Stimulated activated CD4-positive, alpha-beta T cell treated with anti-CD3 and anti-CD28 coated beads, Interleukin-15, amount 100 ng/mL, for 1 hour (primary cell): ENCODE data around the gene OBSCN.

ENCODE experiments used
- DNase-seq, 2 donors: peaks; one replicate each; pipeline ENCODE4 v3.0.0-alpha.2; 2020; ENCODE audit warnings: low read depth in 1 of 2, low spot score in 1 of 2

Gene OBSCN

DNA sequence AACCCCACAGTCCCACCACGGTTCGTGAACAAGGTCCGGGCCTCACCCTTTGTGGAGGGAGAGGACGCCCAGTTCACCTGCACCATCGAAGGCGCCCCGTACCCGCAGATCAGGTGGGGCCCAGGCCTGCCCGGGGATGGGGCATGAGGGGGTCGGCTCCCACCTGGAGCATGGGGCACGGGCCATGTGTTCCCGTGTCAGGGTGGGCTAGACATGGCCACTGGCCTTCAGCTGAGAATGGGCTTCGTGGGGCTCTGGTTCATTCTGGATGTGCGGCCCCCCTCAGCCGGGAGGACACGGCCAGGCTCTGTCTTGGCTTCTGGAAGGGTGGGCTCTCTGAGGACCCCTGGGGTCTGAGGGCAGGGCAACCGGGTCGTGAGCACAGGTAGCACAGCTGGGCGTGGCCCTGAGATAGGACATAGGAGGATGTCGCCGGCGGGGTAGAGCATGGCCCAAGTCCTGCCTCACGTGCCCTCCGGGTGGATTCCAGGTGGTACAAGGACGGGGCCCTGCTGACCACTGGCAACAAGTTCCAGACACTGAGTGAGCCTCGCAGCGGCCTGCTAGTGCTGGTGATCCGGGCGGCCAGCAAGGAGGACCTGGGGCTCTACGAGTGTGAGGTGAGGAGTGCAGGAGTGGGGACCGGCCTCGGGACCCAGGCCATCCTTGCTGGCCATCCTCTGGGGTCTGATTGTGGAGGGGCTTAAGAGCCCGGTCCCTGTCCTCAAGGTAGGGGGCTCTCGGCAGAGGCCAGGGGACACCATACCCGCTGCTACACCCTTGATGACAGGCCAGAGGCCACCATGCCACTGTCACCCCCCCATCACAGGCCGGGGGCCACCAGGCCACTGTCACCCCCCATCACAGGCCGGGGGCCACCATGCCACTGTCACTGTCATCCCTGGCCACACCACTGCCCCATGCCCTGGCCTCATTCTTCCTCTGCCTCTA, 143.3 kb downstream of the OBSCN start:
- DNase-seq, result no peak

DNA sequence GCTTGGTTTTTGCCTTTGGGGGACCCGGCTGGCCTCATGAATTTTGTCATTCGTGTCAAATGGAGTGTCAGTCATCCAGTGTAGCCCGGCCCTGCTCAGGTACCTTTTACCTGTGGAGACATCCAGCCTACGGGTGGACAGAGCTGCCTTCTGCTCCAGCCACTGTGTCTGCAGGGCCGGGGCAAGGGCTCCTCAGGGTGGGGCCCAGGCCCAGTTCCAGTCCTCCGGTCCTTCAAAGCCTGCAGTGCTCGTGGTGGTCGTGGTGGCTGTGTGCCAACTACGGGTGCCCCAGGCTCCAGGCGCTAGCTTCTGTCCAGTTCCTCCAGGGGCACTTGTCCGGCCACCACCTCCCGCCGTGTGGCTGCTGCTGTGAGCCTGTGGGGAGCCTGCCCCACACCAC, 144.0 kb downstream of the OBSCN start:
- DNase-seq, result no peak

DNA sequence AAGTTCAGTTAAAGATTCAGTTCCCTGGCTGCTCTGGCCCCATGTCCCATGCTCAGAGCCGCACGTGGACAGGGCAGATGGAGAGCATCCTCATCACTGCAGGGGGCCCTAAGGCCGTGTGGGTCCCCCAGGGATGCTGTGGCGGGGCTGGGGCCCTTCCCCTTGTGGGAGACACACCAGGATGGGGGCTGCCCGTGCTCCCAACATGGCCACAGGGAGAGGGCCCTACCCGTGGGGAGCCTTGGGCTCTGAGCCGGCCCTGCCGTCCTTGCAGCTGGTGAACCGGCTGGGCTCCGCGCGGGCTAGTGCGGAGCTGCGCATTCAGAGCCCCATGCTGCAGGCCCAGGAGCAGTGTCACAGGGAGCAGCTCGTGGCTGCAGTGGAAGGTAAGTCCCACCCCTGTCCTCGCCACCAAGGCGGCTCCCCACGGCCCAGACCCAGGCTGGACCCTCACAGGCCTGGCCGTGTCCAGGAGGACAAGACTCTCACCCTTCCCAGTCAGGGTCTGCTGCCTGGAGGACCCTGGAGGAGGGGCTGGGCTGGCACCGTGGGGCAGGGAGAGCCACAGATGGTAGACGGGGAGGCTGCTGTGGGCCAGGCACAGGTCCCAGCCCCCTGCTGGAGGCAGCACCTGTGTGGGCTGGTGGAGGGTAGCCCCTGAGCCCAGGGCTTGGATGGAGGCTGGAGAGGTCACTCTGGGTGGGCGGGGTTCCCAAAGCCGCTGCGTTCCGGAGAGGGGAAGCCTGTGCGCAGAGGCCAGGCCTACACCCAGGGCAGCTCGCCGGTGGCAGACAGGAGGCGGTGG, 145.0 kb downstream of the OBSCN start:
- DNase-seq, result no peak

DNA sequence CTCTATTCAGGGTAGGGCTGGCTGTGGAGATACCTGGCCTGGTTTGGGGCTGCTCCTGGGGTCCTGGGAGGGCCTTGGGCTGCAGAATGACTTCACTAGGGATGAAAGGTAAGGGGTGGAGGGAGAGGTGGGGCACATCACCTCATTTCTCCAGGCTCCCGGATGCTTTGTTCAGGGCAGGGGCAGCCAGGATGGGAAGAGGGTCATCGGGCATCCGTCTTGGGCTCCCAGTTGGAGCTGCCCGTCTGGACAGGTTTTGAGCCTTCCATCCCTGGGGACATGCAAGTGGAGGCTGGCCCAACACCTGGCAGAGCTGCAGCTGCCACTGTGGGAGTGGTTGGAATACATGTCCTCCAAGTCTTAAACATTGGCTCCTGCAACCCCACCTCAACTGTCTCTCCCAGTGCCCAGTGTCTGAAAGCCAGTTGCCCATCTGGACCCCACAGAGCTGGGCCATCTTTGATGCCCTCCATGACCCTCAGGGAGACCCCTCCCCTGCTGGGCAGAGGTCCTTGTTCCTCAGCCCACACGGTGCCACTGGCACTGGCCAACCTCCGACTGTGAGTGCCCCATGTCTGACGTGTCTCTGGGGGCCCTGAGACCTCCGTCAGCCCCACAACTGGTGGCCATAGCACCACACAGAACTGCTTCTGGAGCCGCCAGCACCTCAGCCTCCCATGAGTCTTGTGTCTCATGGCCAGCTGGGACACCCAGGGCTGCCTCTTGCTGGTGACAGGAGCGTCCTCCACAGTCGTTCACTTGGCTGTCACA, 145.9 kb downstream of the OBSCN start:
- no peak for DNase-seq

DNA sequence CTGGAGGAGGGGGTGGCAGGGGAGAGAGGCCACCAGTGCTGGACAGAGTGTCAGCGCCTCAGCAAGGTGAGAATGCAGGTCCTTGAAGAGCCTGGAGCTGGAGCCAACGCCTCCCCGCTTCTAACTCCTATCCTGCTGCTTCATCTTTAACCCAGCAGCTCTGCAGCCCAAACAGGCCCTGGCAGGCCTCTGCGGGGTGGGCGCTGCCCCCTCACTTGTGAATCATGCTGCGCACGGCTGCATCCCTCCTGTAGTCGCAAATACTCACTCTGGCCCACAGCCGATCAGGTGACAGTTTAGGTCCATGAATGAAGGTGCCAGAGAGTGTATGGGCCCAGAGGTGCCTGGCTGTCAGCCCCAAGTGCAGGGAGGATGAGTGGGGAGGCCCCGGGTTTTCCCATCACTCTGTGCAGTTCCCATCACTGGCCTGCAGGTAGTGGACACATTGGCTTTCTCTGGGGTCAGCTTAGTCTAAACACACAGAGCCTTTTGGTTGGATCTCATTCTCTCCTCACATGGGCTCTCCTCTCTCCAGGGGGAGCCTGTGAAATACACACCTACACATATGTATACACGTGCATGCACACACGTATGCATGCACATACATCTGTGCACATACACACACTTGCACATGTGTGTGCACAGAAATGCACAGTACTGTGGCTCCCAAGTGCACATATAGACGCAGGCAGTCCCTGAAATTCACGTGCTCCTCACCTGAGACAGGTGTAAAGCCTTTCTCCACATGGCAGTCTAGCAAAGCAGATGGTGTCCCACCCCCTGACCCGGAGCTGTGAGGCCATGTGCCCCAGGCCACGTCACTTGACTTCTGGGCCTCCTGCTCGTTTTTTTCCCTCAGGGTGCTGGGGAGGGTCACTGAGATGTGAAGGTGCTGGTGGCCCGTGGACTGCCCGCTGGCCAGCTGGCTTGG, 146.8 kb downstream of the OBSCN start:
- DNase-seq, result no peak

DNA sequence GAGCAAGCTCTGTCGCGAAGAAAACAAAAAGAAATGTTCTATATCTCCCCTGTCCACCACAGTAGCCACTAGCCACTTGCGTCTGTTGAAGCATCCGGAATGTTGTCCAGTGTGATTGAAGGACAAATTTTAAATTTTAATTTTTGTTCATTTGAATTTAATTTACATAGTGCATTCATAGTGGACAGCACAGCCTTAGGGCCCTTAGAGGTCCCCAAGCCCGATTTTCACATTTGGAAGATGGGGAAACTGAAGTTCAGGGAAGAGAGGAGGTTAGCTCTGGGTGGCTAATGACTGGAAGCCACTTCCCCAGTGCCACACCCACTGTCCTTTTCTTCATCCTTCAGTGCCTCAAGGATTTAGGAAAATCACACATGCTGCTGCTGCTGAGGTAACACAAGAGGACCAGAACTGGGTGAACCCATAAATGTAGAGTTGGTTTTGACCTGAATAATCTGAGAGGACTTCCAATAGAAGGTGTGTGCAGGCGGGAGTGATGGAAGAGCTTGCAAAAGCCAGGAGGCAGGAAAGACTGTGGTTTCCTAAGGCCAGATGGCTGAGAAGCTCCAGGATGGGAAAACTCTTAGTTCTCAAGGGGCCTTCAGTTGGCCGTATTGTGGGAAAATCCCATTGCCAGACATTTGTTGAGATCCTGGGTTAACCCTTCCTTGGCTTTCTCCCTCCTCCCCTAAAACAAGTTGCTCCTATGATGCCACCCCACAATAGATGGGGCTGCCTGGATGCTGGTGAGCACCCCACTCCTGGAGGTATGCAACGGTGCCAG, 149.2 kb downstream of the OBSCN start:
- no peak for DNase-seq

DNA sequence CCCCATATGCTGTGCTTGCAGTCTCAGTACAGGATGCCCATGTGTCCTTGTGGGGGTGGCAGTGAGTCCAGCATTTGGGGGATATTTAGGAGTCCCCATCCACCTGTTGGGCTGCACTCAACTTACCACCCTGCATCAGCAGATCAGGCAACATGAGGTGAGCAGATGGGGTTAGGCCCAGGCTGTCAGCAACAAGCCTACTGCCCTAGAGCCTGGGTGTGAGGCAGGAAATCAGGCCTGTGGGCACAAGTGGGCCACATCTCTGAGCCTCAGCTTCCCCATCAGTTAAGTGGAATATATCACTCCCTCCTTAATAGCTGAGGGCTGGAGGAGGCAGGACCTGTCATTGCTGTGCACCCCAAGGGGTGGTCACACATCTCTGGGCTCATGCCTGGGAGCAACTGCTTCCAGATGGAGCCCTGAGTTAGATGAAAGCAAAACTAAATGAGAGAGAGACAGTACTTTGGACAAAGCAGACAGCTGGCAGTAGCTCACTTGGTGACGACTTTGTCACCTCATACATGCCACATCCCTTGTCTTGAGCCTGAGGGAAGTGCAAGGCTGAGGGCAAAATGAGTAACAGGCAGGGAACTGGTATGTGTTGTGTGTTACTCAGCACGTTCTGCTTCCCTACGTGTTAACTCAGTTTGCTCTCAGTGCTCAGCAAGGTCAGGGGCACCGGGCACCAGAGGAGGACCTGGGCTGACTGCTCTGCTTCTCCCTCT, 150.4 kb downstream of the OBSCN start:
- no peak for DNase-seq

DNA sequence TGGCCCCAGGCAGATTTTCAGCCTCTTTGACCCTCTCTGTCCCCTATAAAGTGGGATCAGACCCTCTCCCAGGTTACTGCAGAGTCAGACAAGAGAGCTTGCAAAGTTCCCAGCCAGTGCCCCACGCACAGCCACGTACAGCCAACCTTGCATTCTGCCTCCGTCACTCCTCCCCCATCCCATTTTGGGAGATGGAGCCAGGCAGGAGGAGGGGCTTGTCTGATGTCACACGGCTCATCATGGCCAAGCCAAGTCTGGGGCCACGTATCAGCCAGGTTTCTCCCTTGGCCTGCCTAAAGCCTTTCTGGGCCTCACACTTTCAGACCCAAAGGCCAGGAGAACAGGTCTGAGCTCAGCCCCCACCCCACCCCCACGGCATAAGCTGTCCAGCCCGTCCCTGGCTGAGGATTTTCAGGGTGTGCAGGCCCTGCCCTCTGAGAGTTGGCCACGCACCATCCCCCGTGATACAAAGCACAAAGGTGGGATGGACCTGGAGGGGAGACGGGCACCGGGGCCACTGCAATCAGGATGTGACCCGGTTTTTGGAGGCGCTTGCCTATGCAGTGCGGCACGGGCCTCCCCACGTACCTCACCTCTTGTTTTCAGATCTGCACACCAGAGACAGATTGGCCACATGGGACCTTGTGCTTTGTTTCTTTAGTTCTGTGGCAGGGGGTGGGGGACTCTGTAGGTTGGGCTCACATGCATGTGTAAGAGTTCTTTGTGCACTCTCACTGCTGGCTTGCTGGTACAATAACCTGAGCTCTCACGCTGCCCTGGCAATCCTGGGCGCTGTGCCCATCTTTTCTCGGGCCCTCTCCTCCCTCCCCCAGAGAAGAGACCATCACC, 151.1 kb downstream of the OBSCN start:
- no peak for DNase-seq

DNA sequence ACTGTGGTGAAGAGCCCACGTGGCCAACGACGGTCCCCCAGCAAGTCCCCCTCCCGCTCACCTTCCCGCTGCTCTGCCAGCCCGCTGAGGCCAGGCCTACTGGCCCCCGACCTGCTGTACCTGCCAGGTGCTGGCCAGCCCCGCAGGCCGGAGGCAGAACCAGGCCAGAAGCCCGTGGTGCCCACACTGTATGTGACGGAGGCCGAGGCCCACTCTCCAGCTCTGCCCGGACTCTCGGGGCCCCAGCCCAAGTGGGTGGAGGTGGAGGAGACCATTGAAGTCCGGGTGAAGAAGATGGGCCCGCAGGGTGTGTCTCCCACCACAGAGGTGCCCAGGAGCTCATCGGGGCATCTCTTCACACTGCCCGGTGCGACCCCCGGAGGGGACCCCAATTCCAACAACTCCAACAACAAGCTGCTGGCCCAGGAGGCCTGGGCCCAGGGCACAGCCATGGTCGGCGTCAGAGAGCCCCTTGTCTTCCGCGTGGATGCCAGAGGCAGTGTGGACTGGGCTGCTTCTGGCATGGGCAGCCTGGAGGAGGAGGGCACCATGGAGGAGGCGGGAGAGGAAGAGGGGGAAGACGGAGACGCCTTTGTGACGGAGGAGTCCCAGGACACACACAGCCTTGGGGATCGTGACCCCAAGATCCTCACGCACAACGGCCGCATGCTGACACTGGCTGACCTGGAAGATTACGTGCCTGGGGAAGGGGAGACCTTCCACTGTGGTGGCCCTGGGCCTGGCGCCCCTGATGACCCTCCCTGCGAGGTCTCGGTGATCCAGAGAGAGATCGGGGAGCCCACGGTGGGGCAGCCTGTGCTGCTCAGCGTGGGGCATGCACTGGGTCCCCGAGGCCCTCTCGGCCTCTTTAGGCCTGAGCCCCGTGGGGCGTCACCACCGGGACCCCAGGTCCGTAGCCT, 152.0 kb downstream of the OBSCN start:
- no peak for DNase-seq

DNA sequence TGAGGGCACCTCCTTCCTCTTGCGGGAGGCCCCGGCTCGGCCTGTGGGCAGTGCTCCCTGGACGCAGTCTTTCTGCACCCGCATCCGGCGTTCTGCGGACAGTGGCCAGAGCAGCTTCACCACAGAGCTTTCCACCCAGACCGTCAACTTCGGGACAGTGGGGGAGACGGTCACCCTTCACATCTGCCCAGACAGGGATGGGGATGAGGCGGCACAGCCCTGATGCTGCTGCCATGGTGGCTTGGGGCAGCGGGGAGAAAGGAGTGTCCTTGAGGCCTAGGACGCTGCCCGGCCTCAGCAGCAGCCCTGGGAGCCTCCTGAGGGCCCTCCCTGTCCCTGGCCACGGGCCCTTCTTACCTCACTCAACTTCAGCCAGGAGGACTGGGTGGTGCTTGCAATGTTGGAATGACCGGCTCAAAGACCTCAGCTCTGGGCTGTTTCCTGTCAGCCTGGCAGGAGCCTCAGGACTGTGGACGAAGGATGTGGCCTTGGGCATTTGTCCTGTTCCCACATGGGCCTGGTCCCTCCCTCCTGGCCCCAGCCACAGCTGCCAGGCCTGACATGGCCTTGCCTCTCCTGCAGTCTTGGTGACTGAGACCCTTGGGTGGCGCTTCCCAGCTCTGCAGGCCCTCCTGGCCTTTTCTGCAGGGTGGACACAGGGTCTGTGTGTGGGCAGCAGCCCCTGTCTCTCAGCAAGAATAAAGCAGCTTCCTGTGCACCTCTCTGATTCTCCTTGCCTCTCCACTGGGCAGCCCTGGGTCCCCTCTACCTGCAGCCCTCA, 152.9 kb downstream of the OBSCN start:
- no peak for DNase-seq

DNA sequence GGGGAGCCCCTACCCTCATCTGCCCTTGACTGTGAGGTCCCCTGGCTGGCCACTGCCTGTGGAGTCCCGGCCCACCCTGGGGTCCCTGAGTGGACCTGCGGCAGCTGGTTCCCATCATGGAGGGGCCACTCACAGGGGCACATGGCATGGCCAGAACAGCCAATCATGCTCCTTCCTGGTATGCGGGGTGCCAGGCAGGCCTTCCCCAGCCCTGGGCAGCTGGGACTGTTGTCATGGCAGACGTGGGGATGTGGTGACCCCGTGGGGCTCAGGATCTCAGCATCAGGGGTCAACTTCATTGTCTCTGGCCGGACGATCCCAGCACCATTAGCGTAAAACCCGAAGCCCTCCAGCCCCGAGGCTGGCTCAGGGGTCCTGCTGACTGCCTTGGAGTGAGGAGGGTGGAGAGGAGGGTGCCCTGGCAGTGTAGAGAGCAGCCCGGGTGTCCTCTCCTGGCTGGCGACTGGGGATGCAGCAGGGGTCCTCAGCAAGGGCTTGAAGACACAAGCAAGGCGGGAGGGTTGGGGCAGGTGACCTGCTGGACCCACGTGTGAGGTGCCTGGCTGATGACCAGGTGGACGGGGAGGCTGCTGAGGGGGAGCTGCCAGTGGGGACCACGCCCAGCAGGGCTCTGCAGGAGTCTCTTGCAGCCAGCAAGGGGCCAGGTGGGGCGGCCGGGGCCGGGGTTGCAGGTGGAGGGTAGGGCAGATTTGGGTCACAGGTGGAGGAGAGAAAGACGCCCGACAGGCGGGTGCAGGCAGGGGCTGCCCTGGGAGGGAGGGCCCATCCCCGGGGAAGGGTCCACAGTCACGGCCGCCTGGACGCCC, 153.7 kb downstream of the OBSCN start:
- no peak for DNase-seq

DNA sequence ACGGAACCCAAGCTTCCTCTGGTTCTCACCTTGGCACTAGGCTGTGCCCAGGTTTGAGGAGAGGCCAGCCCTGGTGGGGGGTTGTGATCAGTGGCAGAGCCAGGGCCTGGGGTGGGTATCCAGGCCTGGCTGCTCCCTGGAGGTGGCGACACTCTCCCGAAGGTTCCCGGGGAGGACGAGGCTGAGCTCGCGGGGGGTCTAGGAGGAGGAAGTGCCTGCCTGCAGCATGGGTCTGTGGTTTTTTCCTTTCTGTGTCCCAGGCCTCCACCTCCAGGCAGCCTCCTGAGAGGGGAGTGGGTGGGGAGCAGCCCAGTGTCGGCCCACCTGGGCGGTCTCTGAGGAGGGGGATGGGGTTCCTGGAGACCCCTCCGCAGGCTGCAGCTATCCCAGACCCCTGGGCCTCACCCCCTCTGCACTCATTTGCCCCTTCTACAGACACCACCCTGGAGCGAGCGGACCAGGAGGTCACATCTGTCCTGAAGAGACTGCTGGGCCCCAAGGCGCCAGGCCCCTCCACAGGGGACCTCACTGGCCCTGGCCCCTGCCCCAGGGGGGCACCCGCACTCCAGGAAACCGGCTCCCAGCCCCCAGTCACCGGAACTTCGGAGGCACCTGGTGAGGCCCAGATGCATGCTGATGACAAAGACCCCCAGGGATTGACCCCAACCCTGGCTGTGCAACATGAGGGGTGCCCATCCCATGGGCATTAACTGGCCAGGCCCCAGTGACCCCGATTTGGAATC, 154.5 kb downstream of the OBSCN start:
- DNase-seq, result no peak

DNA sequence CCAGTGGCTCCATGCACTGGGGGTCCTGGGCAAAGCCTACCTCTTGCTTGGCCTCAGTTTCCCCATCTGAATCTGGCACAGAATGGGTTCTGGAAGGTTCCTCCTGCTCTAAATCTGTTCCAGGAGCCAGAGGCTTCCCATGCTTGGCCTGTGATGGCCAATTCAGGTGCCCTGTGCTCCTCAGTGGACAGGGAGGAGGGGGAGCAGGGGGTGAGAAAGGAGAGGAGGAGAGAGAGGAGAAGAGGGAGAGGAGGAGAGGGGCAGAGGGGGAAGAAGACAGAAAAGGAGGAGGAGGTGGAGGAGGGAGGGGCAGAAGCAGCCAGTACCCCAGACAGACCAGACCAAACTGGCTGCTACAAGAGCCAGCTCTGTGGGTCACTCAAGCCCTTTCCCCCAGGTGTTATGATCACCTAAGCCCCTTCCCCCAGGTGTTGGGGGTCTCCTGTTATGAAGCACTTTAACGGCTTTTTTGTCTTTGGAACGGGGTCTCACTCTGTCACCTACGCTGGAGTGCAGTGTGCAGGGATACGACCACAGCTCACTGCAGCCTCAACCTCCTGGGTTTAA, 155.1 kb downstream of the OBSCN start:
- no peak for DNase-seq

DNA sequence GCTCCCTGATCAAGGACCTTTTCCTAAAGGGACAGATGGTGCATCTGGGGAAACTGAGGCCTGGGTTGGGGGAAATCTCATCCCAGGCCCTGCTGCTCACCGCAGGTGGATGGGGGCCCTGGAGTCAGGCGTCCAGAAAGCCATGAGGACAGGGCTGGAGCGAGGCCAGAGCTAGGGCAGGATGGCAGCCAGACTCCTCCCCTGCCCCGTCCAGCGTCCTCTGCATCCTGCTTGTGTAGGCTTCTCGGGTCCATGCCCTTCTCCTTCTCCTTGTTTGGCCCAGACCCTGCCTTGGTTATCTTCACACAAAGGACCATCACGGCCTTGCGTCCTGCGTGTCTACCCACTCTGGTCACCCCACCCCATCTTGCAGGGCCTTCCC, 155.8 kb downstream of the OBSCN start:
- DNase-seq, result no peak
